MCF 10A (cell line): Measurements from ENCODE around the gene SLC66A1. TPM values are rescaled to one million over a fixed set of nuclear protein-coding genes. Genes with fewer than 3 reads are reported as not detected.

Experiments used
- BruUV-seq: library from RNA; stranded (reverse); fragments of 400-500 nt; replicated peaks from 2 replicates; lab custom pipeline; 2021; lab: Mats Ljungman, UMichigan
- CTCF ChIA-PET: fragments of 300-600 bp; sonication (Branson Sonifier 250); formaldehyde crosslinking; extraction: SDS; loops from one replicate; lab custom pipeline; 2021; ENCODE audit warnings: antibody characterized with exemption, inconsistent platforms; lab: Yijun Ruan, JAX
- POLR2A ChIA-PET: fragments of 300-600, 350-650 bp; sonication (Branson Sonifier 250); formaldehyde crosslinking; extraction: SDS; loops from one replicate; lab custom pipeline; 2020; ENCODE audit warnings: antibody characterized with exemption, inconsistent platforms; lab: Yijun Ruan, JAX
- DNase-seq: peaks from one replicate; pipeline ENCODE4 v3.0.0-alpha.2; 2018; ENCODE audit not compliant: unreplicated experiment
- H3K27ac Mint-ChIP-seq: one replicate; pipeline ENCODE4 v1.8.0; 2022; ENCODE audit warnings: mild to moderate bottlenecking, low read depth, mixed read lengths; ENCODE audit not compliant: unreplicated experiment
- H3K27me3 Mint-ChIP-seq: one replicate; pipeline ENCODE4 v1.8.0; 2022; ENCODE audit warnings: mixed read lengths; ENCODE audit not compliant: insufficient read depth, unreplicated experiment
- H3K36me3 Mint-ChIP-seq: one replicate; pipeline ENCODE4 v1.8.0; 2022; ENCODE audit warnings: mild to moderate bottlenecking, moderate library complexity, mixed read lengths; ENCODE audit not compliant: insufficient read depth, unreplicated experiment
- H3K4me1 Mint-ChIP-seq: one replicate; pipeline ENCODE4 v1.8.0; 2022; ENCODE audit warnings: mixed read lengths; ENCODE audit not compliant: insufficient read depth, unreplicated experiment
- H3K4me3 Mint-ChIP-seq: one replicate; pipeline ENCODE4 v1.8.0; 2022; ENCODE audit warnings: mild to moderate bottlenecking, moderate library complexity, mixed read lengths; ENCODE audit not compliant: unreplicated experiment
- H3K9me3 Mint-ChIP-seq: one replicate; pipeline ENCODE4 v1.8.0; 2022; ENCODE audit warnings: mixed read lengths; ENCODE audit not compliant: unreplicated experiment
- intact Hi-C: fragments of 100-400 bp; cut with micrococcal nuclease; formaldehyde crosslinking; loops from 2 replicates; pipeline ENCODE4 v1.14.1; 2022
- total RNA-seq: library from RNA; stranded (reverse); gene quantifications from 2 replicates; pipeline ENCODE4 v1.2.3, GENCODE V29; 2022
- TF ChIP-seq, protein P1 (sequence below): fragments of 200-600 bp; IDR thresholded peaks from one replicate; pipeline ENCODE4 v1.8.0; 2022; ENCODE audit warnings: antibody characterized with exemption, mild to moderate bottlenecking; ENCODE audit not compliant: unreplicated experiment

Gene SLC66A1
- total RNA-seq, 1 experiment from 2014 or later: 16.2 TPM

DNA sequence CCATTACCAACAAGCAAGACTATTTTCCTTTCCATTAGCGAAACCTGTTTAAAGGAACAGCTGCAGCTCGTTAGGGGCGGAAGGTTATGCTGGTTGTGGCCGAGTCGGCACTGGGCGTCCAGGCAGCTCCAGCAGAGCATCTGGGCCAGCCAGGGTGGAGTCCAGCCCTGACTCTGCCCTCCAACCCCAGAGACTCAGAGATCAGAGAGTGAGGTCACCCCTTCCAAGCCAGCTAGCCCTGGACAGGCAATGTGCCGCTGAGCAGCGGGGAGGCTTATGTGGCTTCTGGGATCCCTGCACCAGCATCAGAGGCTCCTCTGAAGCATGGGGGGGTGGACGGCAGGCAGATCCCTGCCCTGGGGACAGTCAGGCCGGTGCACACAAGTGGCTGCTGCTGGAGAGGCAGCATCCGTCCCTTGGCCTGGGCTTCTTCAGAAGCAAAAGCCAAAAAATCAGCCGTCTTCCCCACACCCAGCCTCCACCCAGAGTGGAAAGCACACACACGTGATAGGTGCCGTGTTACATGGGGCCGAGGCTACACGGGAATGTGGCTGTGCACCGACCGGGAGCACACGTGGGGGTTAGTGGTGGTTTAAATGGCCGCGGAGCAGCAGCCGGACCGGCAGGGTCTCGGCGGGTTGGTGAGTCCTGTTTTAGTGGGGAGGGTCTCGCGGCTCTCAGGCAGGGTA lies 30.1 kb downstream of the SLC66A1 start:
- Mint-ChIP-seq H3K4me1 (peaks cover 4% of the 10 kb centered on the region), H3K4me3 (no peak overlapping the region), H3K9me3 (no peaks in the 10 kb centered on the region), H3K27ac (no peak overlapping the region), H3K27me3 (no peaks in the 10 kb centered on the region), H3K36me3 (peaks cover 46% of the 10 kb centered on the region)
- no peak for DNase-seq
- CTCF ChIA-PET: interaction anchor here (0.8 to 2.3 kb wide), 13 partner anchors 9 to 362 kb away, joined by 3 to 17 read pairs (median 4); no protein-coding TSS in a partner anchor
- POLR2A ChIA-PET: no interaction called here
- intact Hi-C loops: no loop called here
- BruUV-seq: no TSS peak
- TF ChIP-seq, protein P1, sequence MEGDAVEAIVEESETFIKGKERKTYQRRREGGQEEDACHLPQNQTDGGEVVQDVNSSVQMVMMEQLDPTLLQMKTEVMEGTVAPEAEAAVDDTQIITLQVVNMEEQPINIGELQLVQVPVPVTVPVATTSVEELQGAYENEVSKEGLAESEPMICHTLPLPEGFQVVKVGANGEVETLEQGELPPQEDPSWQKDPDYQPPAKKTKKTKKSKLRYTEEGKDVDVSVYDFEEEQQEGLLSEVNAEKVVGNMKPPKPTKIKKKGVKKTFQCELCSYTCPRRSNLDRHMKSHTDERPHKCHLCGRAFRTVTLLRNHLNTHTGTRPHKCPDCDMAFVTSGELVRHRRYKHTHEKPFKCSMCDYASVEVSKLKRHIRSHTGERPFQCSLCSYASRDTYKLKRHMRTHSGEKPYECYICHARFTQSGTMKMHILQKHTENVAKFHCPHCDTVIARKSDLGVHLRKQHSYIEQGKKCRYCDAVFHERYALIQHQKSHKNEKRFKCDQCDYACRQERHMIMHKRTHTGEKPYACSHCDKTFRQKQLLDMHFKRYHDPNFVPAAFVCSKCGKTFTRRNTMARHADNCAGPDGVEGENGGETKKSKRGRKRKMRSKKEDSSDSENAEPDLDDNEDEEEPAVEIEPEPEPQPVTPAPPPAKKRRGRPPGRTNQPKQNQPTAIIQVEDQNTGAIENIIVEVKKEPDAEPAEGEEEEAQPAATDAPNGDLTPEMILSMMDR: no peak

DNA sequence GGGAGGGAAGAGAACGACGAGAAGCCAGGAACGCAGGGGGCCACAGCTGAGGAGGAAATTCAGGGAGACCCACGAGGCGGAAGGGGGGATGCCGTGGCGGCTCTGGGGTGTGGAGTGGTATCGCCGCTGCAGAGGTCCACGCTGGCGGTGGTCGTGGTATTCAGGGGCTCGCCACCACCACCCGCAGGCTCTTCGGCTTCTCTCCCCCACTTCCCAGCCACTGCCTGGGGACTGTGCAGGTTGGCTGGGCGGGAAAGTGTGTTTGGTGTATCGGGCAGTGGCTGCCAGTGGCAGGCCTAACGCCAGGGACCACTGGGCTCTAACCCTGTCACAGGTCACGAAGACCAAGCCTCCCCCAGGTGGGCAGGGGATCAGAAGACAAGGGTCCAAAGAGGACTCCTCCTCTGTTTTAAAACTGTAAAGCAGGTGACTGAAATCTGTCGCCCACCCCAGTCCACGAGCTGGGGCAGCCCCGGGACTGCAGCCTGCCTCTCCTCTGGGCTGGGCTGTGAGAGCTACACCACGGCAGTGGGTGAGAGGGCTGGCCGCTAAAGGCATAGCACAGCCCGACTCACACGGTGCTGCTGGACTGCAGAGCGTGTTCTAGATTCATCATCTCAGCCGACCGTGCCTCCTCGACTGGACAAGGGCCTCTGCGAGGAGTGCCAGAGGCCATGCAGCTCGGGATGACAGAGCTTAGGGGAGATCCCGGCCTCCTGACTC lies 30.9 kb downstream of the SLC66A1 start:
- Mint-ChIP-seq H3K9me3 (no peaks in the 10 kb centered on the region), H3K4me1 (peaks cover 4% of the 10 kb centered on the region), H3K36me3 (peaks cover 45% of the 10 kb centered on the region), H3K27me3 (no peaks in the 10 kb centered on the region), H3K4me3 (no peak overlapping the region), H3K27ac (no peak overlapping the region)
- BruUV-seq: no TSS peak
- DNase-seq: no peak
- ChIA-PET CTCF (interaction anchor here (0.5 to 2.8 kb wide), 16 partner anchors 8 to 925 kb away, joined by 3 to 11 read pairs (median 4); no protein-coding TSS in a partner anchor), POLR2A (no interaction called here)
- TF ChIP-seq, protein P1: no peak
- intact Hi-C loops: no loop called here

DNA sequence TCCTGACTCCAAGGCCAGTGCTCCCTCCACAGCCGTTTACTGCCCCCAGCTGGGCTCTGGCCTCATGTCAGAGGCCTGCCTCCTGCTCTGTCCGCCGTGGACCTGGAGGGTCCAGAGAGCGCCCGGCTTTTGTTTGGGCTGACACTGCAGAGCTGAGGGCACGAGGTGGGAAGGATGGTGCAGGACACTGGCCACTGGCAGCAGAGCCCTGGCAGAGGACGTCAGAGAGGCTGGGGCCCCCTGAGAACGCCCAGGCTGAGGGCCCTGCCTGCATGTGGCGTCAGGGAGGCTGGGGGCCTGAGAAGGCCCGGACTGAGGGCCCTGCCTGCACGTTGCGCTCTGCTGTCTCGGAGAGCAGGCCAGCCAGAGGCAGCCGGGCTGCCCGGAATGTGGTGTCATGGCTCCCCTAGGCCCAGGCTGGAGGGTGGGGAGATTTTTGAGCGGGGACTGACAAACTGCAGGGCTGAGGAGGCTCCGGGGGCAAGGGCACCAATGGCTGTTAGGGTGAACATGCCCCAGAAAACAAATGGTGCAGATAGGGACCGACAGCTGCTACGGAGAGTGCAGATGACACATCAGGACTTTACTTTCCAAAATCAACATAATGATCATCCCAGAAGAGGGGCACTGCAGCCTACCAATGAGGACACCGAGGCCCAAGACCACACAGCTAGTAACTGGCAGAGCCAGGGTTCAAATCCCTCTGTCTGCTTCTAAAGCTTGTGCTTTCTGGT lies 31.7 kb downstream of the SLC66A1 start:
- intact Hi-C loops: loop anchor here (2.0 kb wide), 1 partner anchor 309 kb away; no protein-coding TSS in a partner anchor
- TF ChIP-seq, protein P1: no peak
- DNase-seq: no peak
- H3K4me1 Mint-ChIP-seq: peaks cover 4% of the 10 kb centered on the region
- ChIA-PET CTCF (interaction anchor here (0.5 to 2.8 kb wide), 20 partner anchors 9 to 924 kb away, joined by 3 to 11 read pairs (median 4); no protein-coding TSS in a partner anchor), POLR2A (interaction anchor here (0.9 kb wide), 1 partner anchor 18 kb away, joined by 3 read pairs; no protein-coding TSS in a partner anchor)
- H3K4me3 Mint-ChIP-seq: no peak overlapping the region
- H3K9me3 Mint-ChIP-seq: no peaks in the 10 kb centered on the region
- H3K27me3 Mint-ChIP-seq: no peaks in the 10 kb centered on the region
- H3K27ac Mint-ChIP-seq: no peak overlapping the region
- H3K36me3 Mint-ChIP-seq: peaks cover 45% of the 10 kb centered on the region
- no TSS peak for BruUV-seq
